ENCODE data around the gene TOX2.

TOX2 gene

GRCh38 chr20:44112889-44113617 lies 198.4 kb downstream of the TOX2 start:
- no peak for DNase-seq

- DNase-seq = no peak
Measured at GRCh38 chr20:44113618-44114376, 199.1 kb downstream of the TOX2 start.

GRCh38 chr20:44115181-44115580 lies 200.5 kb downstream of the TOX2 start:
- DNase-seq = no peak

- DNase-seq = no peak
Measured at GRCh38 chr20:44115762-44116644, 201.4 kb downstream of the TOX2 start.

- DNase-seq = no peak
Measured at GRCh38 chr20:44117296-44118184, 202.9 kb downstream of the TOX2 start.

- no peak for DNase-seq
Measured at GRCh38 chr20:44118185-44119033, 203.8 kb downstream of the TOX2 start.
